ENCODE results near the gene DAZAP1. TPM values are rescaled to one million over a fixed set of nuclear protein-coding genes. Genes with fewer than 3 reads are reported as not detected.

The DAZAP1 gene
- total RNA-seq, 1 donor from 2014 or later, result 107 TPM

- Mint-ChIP-seq H3K4me1 (peaks cover 52% of the 10 kb centered on the region), H3K9me3 (no peaks in the 10 kb centered on the region), H3K27me3 (ENCODE audit: insufficient read depth, low read depth) (peaks cover 22% of the 10 kb centered on the region), H3K36me3 (peaks cover 6% of the 10 kb centered on the region), H3K4me3 (peak within 1 kb of the TSS; percentile 88), H3K27ac (peak within 1 kb of the TSS; percentile 96)
- Histone ChIP-seq H3K27ac (no peak within 1 kb of the TSS), H2AFZ (replicated peaks) (no peak within 1 kb of the TSS), H3K4me1 (peaks cover 33% of the 10 kb centered on the region), H3K4me2 (peak within 1 kb of the TSS; percentile 76), H3K9me3 (ENCODE audit: low read depth) (no peaks in the 10 kb centered on the region), H3F3A (ENCODE audit: low read depth) (peaks cover 66% of the 10 kb centered on the region), H3K79me2 (ENCODE audit: low read depth) (no peaks in the 10 kb centered on the region), H3K36me3 (no peaks in the 10 kb centered on the region), H3K4me3 (peak within 1 kb of the TSS; percentile 46), H3K9ac (no peak within 1 kb of the TSS), H3K27me3 (peaks cover 97% of the 10 kb centered on the region), H4K20me1 (ENCODE audit: low read depth) (peaks cover 63% of the 10 kb centered on the region)
- TF ChIP-seq EZH2 (IDR thresholded peaks at IDR 0.05) (peak; percentile 38), EZH2phosphoT487 (IDR thresholded peaks at IDR 0.05) (peak; percentile 26)
- TF ChIP-seq, protein P1, sequence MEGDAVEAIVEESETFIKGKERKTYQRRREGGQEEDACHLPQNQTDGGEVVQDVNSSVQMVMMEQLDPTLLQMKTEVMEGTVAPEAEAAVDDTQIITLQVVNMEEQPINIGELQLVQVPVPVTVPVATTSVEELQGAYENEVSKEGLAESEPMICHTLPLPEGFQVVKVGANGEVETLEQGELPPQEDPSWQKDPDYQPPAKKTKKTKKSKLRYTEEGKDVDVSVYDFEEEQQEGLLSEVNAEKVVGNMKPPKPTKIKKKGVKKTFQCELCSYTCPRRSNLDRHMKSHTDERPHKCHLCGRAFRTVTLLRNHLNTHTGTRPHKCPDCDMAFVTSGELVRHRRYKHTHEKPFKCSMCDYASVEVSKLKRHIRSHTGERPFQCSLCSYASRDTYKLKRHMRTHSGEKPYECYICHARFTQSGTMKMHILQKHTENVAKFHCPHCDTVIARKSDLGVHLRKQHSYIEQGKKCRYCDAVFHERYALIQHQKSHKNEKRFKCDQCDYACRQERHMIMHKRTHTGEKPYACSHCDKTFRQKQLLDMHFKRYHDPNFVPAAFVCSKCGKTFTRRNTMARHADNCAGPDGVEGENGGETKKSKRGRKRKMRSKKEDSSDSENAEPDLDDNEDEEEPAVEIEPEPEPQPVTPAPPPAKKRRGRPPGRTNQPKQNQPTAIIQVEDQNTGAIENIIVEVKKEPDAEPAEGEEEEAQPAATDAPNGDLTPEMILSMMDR (IDR thresholded peaks at IDR 0.05), result no peak
- DNase-seq (ENCODE audit: low spot score), result peak; percentile 95
Measured at GRCh38 chr19:1449467-1450442, 42.4 kb downstream of the DAZAP1 start, which contains the start of gene APC2. Gene APC2 (plus strand): TSS chr19:1450121. CDS start chr19:1453002, 2,881 bp downstream.

GRCh38 chr19:1450735-1451731 is 43.6 kb downstream of the DAZAP1 start:
- Histone ChIP-seq H3K9ac (no peak overlapping the region), H3K36me3 (no peaks in the 10 kb centered on the region), H3K4me1 (peaks cover 33% of the 10 kb centered on the region), H3K27ac (no peak overlapping the region), H4K20me1 (ENCODE audit: low read depth) (peaks cover 67% of the 10 kb centered on the region), H3K9me3 (ENCODE audit: low read depth) (no peaks in the 10 kb centered on the region), H3F3A (ENCODE audit: low read depth) (peaks cover 64% of the 10 kb centered on the region), H2AFZ (replicated peaks) (no peak overlapping the region), H3K79me2 (ENCODE audit: low read depth) (no peaks in the 10 kb centered on the region), H3K27me3 (peaks cover 98% of the 10 kb centered on the region), H3K4me2 (peak overlapping the region; percentile 76), H3K4me3 (peak overlapping the region; percentile 46)
- Mint-ChIP-seq H3K4me3 (peak overlapping the region; percentile 88), H3K4me1 (peaks cover 56% of the 10 kb centered on the region), H3K27me3 (ENCODE audit: insufficient read depth, low read depth) (peaks cover 25% of the 10 kb centered on the region), H3K36me3 (peaks cover 9% of the 10 kb centered on the region), H3K27ac (peak overlapping the region; percentile 96), H3K9me3 (no peaks in the 10 kb centered on the region)
- no peak for DNase-seq (ENCODE audit: low spot score)
- TF ChIP-seq EZH2 (IDR thresholded peaks at IDR 0.05) (no peak), EZH2phosphoT487 (IDR thresholded peaks at IDR 0.05) (no peak)
- TF ChIP-seq, protein P1 (IDR thresholded peaks at IDR 0.05), result no peak

DNA sequence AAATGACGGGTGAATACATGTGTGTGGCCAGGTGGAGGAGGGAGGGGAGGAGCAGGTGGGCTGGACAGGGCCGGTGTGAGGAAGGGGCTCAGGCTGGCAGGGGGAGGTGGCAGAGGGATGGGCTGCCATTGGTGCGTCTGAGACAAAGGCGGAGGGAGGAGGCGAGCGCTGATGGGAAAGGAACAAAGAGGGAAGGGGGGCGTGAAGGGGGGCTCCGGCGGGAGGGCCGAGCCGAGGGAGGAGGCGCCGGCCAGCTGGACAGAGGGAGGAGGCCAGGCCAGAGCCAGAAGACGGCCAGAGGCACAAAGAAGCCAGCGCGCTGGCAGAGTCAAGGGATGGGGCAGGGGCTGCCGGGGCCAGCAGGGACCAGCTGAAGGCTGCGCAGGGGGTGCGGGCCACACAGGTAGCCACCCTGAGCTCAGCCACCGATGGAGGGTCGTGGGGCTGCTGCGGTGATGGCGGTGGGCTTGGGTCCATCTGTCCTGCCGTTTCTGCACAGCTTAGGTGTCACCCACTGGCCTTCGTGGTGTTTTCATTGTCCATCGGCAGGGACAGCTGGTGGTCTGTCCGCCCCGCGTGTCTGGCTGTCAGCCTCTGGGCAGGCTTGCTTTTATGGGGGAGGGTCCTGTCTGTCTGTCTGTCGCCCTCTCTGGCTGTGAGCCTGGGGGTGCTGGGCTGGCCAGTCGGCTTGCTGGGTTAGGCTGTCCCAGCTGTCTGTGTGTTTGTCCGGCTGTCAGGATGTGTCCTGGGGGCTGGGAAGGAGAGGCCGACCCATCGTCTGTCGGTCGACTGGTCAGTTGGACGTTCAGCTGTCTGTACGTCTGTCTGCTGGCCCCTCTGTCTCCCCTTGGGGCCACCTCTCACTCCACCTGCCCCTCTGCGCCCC is 44.8 kb downstream of the DAZAP1 start:
- Histone ChIP-seq H4K20me1 (ENCODE audit: low read depth) (peaks cover 71% of the 10 kb centered on the region), H3K9me3 (ENCODE audit: low read depth) (no peaks in the 10 kb centered on the region), H3K79me2 (ENCODE audit: low read depth) (no peaks in the 10 kb centered on the region), H3K36me3 (no peaks in the 10 kb centered on the region), H3K4me2 (peak overlapping the region; percentile 67), H2AFZ (replicated peaks) (no peak overlapping the region), H3K4me3 (no peak overlapping the region), H3K4me1 (peaks cover 30% of the 10 kb centered on the region), H3F3A (ENCODE audit: low read depth) (peaks cover 56% of the 10 kb centered on the region), H3K9ac (no peak overlapping the region), H3K27ac (no peak overlapping the region), H3K27me3 (peaks cover 98% of the 10 kb centered on the region)
- Mint-ChIP-seq H3K36me3 (peaks cover 9% of the 10 kb centered on the region), H3K4me1 (peaks cover 54% of the 10 kb centered on the region), H3K4me3 (peak overlapping the region; percentile 71), H3K9me3 (no peaks in the 10 kb centered on the region), H3K27me3 (ENCODE audit: insufficient read depth, low read depth) (peaks cover 25% of the 10 kb centered on the region), H3K27ac (peak overlapping the region; percentile 50)
- DNase-seq (ENCODE audit: low spot score), result peak; percentile 91
- TF ChIP-seq EZH2phosphoT487 (IDR thresholded peaks at IDR 0.05), result no peak
- TF ChIP-seq, protein P1 (IDR thresholded peaks at IDR 0.05), result no peak
- TF ChIP-seq EZH2 (IDR thresholded peaks at IDR 0.05), result no peak
